HG03196 (cell line): Measurements from ENCODE around the gene FMNL2.
"Not testable (repeated sequence)": the region's sequence is repeated elsewhere in the genome, so short reads cannot be mapped to it uniquely, and the experiment has no call there.

Source experiments
- ATAC-seq: cut with Tn5 transposase; IDR thresholded peaks from one replicate; pipeline ENCODE4 v1.9.1; 2021; ENCODE audit not compliant: unreplicated experiment

FMNL2 gene

DNA sequence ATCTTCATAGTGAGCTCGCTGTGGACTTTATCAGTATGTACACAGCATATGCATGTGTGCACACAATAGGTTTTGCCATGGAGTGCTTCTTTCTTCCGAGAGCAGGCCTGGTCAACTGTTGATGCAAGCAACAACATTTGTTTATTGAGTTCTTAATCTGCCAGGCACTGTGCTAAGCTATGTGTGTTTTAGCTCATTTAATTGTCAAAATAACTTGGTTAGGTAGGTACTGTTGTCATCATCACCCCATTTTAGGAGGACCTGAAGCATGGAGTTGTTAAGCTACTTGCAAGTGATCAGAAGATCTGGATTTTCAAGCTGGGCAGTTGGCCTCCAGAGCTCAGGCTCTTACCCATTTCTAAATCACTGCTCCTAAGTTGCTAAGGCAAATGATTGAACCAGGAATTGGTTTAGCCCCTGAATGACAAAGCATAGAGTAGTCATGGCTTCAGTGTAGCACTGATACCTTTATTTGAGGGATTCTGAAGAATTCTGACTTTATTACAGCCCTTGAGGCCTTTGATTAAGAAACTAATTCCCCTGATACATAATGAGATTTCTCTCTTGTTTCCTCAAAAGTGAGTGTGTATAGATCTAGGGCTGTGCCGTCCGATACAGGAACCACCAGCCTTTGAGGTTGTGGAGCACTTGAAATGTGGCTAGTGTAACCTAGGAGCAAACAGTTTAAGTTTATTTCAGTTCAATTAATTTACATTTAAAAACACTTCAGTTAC lies 132.9 kb downstream of the FMNL2 start:
- ATAC-seq, result no peak

GRCh38 chr2:152468899-152469692 lies 134.1 kb downstream of the FMNL2 start:
- no peak for ATAC-seq

DNA sequence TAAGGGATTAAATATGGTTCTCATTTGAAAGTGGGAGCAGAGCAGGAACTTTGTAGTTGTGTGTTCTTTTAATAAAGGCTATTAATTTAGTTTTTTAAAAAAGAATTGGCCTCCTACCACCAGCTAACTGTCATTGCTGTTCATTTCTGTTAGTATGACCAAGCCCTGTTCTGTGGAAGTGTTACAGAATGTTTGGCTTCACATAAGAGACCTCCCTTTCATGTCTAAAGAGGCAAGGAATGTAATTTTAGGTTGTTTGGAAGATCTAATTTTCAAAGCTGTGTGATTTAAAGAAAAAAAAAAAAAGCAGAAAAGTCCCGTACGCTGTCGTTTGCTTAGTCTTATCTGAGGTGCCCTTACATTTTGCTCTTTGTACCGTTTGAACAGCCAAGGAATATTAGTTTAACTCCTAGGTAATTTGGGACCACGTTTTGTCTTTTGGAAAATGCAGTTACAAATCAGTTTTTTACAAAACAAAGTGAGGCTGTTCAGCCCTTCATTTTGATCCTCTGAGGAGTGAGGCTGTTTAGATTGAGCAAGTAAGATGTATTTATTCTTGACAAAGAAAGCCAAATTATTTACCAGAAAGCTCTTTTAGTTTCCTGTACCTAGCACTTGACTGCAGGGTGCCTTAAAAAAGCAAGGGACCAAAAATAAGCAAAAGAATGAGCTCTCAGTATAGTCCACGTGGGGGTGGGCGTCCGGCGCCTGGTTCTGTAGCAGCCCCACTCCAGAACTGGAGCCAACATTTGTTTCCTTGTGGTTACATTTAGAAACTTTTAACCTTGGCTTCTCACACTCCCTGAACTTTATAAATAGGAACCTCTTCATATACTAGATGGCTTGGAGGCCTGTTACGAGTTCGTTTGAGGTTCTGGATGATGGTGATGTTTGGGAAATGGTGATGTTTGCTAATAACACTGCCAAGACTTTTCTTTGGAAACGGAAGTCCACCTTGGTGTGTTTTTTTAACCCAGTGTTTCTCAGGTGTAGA lies 136.2 kb downstream of the FMNL2 start:
- no peak for ATAC-seq

DNA sequence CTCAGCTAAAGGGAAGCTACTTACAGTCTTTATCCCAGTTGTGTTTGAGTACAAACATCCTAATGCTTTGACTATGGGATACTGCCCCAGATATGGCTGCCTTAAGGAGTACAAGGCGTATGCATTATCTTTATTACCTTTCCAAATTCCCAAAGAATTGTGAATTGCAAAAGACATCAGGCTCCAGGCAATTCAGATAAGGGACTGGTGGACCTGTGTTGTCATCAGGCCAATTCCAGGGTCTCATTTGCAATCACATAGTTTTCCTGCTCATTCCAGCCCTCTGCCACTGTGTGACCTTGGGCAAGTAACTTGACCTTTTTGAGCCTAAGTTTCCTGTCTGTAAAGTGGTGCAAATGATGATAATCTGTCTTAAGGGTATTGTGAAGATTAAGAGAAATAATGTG lies 137.5 kb downstream of the FMNL2 start:
- no peak for ATAC-seq

DNA sequence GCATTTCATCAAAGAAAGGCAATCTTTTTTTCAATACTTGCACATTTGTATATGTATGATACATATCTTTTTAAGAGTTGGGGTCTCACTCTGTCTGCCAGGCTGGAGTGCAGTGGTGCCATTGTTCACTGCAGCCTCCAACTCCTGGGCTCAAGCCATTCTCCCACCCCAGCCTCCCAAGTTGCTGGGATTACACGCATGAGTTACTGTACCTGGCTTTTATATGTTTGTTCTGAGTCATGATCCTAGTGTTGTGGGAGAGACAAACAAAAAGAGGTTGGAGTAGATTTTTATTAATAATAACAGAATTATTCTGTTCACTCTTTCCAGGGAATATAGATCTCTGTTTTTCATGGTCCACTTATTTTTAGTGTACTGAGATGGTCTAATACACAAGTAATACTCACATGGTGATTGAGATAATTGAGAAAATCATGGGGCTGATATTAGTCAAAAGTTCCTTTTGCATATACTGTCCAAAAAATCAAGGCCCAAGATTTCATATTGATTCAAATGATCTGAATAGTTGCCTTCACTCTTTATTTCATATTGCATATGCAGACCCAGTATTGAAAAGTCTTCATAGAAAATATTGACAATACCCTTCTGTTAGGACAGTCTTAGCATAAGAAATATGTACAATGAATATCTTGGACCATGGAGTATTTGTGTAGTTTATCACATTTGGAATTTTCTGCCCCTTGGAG lies 138.3 kb downstream of the FMNL2 start:
- no peak for ATAC-seq

- ATAC-seq, result not testable (repeated sequence)
Observed at GRCh38 chr2:152474523-152474922, 139.5 kb downstream of the FMNL2 start.

DNA sequence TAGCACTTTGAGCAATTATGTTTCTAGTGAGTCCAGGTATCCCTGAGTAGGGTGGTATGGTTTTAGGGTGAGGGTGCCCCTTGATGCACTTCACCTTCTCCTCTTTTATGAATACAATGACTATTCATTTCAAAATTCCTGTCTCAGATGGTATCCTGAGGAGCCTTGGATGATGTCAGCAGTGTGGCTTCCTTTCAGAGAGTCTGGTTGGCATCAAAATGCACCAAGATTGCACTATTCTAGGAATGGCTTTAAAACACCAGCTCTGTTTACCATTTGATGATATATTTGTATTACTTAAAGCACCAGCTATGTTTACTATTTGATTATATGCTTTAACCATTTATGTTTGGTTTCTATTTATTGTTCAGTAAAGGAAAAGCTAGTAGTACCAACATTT lies 141.0 kb downstream of the FMNL2 start:
- ATAC-seq, result no peak

- ATAC-seq, result no peak
Observed at GRCh38 chr2:152477347-152478092, 142.5 kb downstream of the FMNL2 start.

DNA sequence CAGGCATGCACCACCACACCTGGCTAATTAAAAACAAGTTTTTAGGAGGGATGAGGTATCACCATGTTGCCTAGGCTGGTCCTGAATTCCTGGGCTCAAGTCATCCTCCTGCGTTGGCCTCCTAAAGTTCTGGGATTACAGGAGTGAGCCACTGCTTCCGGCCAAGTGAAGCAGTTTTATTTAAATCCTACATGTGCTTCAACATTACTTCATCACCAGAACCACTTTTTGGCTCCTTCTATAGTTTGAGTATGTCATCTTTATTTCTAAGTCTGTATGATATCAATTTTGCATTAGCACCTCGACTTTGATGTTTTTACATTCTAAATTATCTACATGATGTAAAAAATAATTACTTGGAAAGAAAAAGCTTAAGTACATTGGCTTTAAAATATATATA lies 144.3 kb downstream of the FMNL2 start:
- no peak for ATAC-seq

- ATAC-seq, result no peak
Observed at GRCh38 chr2:152480821-152481399, 145.9 kb downstream of the FMNL2 start.

- no peak for ATAC-seq
Observed at GRCh38 chr2:152481881-152482583, 147.1 kb downstream of the FMNL2 start.

GRCh38 chr2:152483276-152484063 lies 148.5 kb downstream of the FMNL2 start:
- ATAC-seq, result no peak

DNA sequence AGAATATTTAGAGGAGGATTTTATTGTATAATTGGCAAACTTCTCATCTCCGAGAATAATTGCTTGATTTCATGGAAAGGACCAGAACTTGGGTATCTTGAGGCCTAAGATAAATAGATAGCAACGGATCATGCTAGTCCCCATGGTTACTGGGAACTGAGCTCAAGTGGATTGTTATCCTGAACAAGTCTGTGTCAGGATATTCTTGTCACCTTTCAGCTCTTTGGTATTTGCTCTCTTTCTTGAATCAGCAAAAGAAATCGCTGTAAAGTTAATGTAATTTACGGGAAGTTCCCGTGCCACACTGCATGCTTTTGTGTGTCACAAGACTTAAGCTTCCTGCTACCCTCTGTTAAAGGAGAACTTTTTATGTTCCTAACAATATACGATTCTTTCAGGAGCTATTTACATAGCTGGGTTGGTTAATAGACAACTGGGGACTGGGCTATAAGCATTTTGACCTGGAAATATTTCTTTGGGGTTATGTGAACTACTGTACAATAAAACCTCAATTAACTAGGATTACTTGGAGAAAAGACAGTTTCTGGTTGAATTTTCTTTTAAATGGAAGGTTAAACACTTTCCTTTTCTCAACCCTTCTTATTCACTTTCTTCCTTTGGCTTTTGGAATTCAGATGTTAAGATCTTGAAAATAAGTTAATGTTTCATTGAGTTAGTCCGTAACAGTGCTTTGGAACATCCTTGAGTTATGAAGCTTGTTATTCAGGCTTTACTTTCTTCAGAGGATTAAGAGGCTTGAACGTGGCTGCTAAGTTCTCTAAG lies 151.2 kb downstream of the FMNL2 start:
- no peak for ATAC-seq

DNA sequence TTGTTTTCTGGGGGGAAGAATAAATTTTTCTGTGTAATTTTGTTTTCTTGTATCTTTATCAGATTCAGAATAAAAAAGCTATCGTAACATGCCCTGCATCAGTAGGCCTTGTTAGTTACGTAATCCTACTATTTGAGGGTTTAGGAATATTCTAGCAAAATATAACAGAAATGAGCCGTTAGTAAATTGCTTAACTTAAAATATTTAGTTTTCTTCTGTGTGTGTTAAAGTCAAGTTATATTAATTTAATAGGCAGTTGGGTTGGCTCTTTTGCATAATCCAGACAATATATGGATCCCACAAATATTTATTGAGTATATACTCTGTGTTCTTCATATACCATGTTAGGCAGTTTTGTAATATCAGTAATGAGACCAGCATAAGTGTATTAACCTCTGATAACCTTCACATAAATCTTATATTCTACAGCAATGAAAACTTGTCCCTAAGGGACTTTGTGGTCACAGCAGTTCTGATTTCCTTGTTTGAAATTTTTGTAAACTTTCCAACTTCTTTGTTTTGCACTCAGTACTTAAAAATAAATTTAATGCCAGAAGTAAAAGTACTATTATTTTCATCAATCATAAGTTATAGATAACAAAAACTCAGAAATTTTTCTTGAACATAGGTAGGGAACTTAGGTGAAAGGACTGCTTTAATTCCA lies 151.9 kb downstream of the FMNL2 start:
- no peak for ATAC-seq

- no peak for ATAC-seq
Observed at GRCh38 chr2:152488075-152488474, 153.1 kb downstream of the FMNL2 start.

GRCh38 chr2:152489364-152489763 lies 154.4 kb downstream of the FMNL2 start:
- ATAC-seq, result no peak
